ENCODE measurements around the gene LZTS3.

- TF ChIP-seq CTCF (conservative IDR thresholded peaks at IDR 0.05; ENCODE audit: low read depth, low read length) (no peak), EZH2 (IDR thresholded peaks at IDR 0.05; ENCODE audit: borderline replicate concordance, low read depth, low read length, poor library complexity, severe bottlenecking) (no peak)
Observed at GRCh38 chr20:3116341-3116740, 57.0 kb downstream of the LZTS3 start.

Measured in A673 (cell line).